Right lobe of liver (tissue), 6 donors: Measurements from ENCODE around the gene MOSPD2. TPM values are rescaled to one million over a fixed set of nuclear protein-coding genes. Genes with fewer than 3 reads are reported as not detected.

Experiments used
- ATAC-seq, 4 donors: fragments of 200-7000 bp; cut with Tn5 transposase; one replicate each; pipeline ENCODE4 v1.9.1; 2020; ENCODE audit warnings: mild to moderate bottlenecking in 4 of 4, moderate library complexity in 4 of 4
- DNase-seq, 3 donors: peaks; one replicate each; pipeline ENCODE4 v3.0.0-alpha.2; 2020
- H3K27ac ChIP-seq, 3 donors: fragments of 200-600 bp; one replicate each; pipeline ENCODE4 v1.8.0; 2022
- H3K27me3 ChIP-seq, 2 donors: fragments of 200-600 bp; one replicate each; pipeline ENCODE4 v1.8.0; 2022
- H3K36me3 ChIP-seq, 4 donors: fragments of 200-600 bp; sonication (generic) in 1 of 4; one replicate each; pipeline versions ENCODE4 v1.5.1 to v1.8.0; 2017 to 2022; ENCODE audit warnings: control low read depth in 1 of 4
- H3K4me1 ChIP-seq, 4 donors: fragments of 200-600 bp; sonication (generic) in 1 of 4; one replicate each; pipeline versions ENCODE4 v1.5.1 to v1.8.0; 2017 to 2022; ENCODE audit warnings: control low read depth in 1 of 4
- H3K4me3 ChIP-seq, 3 donors: fragments of 200-600 bp; one replicate each; pipeline ENCODE4 v1.8.0; 2022
- H3K9me3 ChIP-seq, 4 donors: fragments of 200-600 bp; sonication (generic) in 1 of 4; one replicate each; pipeline versions ENCODE4 v1.5.1 to v1.8.0; 2017 to 2022; ENCODE audit warnings: control low read depth in 1 of 4
- CTCF ChIP-seq, 4 donors: fragments of 200-600 bp in 3 of 4; fragments of 450-650 bp in 1 of 4; IDR thresholded peaks; one replicate each; pipeline versions ENCODE4 v1.5.1 to v1.8.0; 2016 to 2022; ENCODE audit warnings: antibody characterized with exemption in 4 of 4, mild to moderate bottlenecking in 2 of 4
- POLR2A ChIP-seq: fragments of 450-650 bp; IDR thresholded peaks from one replicate; pipeline ENCODE4 v1.6.1; 2017; ENCODE audit warnings: antibody characterized with exemption, mild to moderate bottlenecking
- WGBS: methylation state at CpG from one replicate; pipeline ENCODE4 v1.1.6; 2018; ENCODE audit warnings: low coverage, low lambda C conversion rate; ENCODE audit not compliant: insufficient coverage; ENCODE audit errors: missing lambda C conversion rate; 5-methylcytosine and 5-hydroxymethylcytosine counted together
- intact Hi-C, 2 donors: fragments of 100-400 bp; cut with DNase I; formaldehyde crosslinking; loops; one replicate each; pipeline versions ENCODE4 v1.11.2 to v1.14.1; 2022
- total RNA-seq, 6 experiments: library from RNA; depleted of rRNA in 2 of 6; stranded (reverse); fragments of >200 nt in 2 of 6; fragmentation: NEBNext Ultra II Directional in 3 of 6; extraction: Animal tissue kit (Norgen Biotek cat#: 25700) in 3 of 6; gene quantifications; one replicate each; pipeline versions ENCODE4 v1.1.0 to v1.2.4, GENCODE V29; 2016 to 2023
- donor health status: DM: no; HTN: yes; CAD: no.
- donor health status: DM: no; HTN: no; CAD: no.
- donor health status: DM: no; HTN: no; CAD: no.
- donor health status: DM: no; HTN: yes; CAD: no.
- donor health status: DM: no; HTN: yes; CAD: no.

The MOSPD2 gene
- total RNA-seq, 6 experiments from 2014 or later, result 3.8 to 14.8 (median 8.7) TPM

GRCh38 chrX:14832151-14832550 is 41.1 kb upstream of the MOSPD2 start:
- H3K9me3 ChIP-seq, result no peaks in the 10 kb centered on the region
- 36% methylated on average over 2 of the region's 2 CpGs for WGBS
- DNase-seq, result no peak
- intact Hi-C loops, result no loop called here
- H3K27me3 ChIP-seq, result no peaks in the 10 kb centered on the region
- no peaks in the 10 kb centered on the region for H3K36me3 ChIP-seq
- ATAC-seq, result no peak
- H3K4me3 ChIP-seq, result no peak overlapping the region
- no peak overlapping the region for H3K27ac ChIP-seq
- no peaks in the 10 kb centered on the region for H3K4me1 ChIP-seq
- TF ChIP-seq CTCF (IDR thresholded peaks at IDR 0.05), result no peak
- TF ChIP-seq POLR2A, result no peak

GRCh38 chrX:14832586-14832985 is 40.6 kb upstream of the MOSPD2 start:
- Histone ChIP-seq H3K4me1 (no peaks in the 10 kb centered on the region), H3K27me3 (no peaks in the 10 kb centered on the region), H3K27ac (no peak overlapping the region), H3K9me3 (no peaks in the 10 kb centered on the region), H3K36me3 (no peaks in the 10 kb centered on the region), H3K4me3 (no peak overlapping the region)
- no peak for TF ChIP-seq CTCF (IDR thresholded peaks at IDR 0.05)
- intact Hi-C loops, result no loop called here
- DNase-seq (no peak), ATAC-seq (no peak)

DNA sequence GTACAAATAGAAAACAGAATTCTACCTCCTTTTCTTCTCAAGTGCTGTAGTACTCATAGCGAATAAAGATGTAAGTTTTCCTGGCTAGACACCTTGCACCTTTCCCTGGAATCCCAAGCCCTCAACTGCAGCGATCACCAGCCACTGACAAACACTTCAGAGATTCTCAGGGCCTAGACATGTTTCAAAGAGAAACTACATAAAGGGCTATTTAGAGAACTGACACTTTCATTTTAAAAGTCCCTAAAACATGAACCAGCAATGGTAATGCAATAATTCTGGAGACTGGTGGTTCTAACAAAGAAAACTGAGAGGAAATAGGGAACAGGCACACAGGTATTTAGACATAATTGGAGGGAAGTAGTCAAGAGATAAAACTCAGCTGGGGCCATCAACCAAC is 36.1 kb upstream of the MOSPD2 start:
- TF ChIP-seq POLR2A, result no peak
- no peak for DNase-seq
- Histone ChIP-seq H3K27me3 (no peaks in the 10 kb centered on the region), H3K4me3 (no peak overlapping the region), H3K9me3 (no peaks in the 10 kb centered on the region), H3K4me1 (no peaks in the 10 kb centered on the region), H3K27ac (no peak overlapping the region), H3K36me3 (no peaks in the 10 kb centered on the region)
- 71% methylated on average over 2 of the region's 2 CpGs for WGBS
- no peak for ATAC-seq
- intact Hi-C loops, result no loop called here

DNA sequence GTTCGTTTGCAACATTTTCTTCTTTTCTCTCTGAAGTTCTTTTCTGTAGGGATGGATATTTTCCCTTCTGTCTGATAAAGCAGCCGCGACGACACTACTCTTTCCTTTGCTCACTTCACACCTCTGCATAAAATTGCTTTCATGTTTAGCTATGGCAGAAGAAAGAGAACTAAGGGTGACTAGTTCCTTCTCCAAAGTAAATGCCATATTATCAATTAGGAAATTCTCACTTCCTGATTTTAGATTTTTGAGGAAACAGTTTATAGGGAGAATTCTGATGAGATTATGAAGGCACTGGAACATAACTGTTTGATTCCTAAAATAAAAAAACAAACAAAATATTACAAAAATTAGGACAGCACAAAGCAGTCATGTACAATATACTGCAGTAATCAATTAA is 29.6 kb upstream of the MOSPD2 start:
- DNase-seq (no peak), ATAC-seq (no peak)
- TF ChIP-seq CTCF (IDR thresholded peaks at IDR 0.05), result no peak
- TF ChIP-seq POLR2A, result no peak
- Histone ChIP-seq H3K27ac (no peak overlapping the region), H3K9me3 (peaks cover 0 to 6% (median 0%) of the 10 kb centered on the region in 4 donors), H3K4me3 (no peak overlapping the region), H3K27me3 (no peaks in the 10 kb centered on the region), H3K4me1 (no peaks in the 10 kb centered on the region), H3K36me3 (no peaks in the 10 kb centered on the region)
- intact Hi-C loops, result no loop called here
- WGBS, result 61% methylated on average over 4 of the region's 4 CpGs

DNA sequence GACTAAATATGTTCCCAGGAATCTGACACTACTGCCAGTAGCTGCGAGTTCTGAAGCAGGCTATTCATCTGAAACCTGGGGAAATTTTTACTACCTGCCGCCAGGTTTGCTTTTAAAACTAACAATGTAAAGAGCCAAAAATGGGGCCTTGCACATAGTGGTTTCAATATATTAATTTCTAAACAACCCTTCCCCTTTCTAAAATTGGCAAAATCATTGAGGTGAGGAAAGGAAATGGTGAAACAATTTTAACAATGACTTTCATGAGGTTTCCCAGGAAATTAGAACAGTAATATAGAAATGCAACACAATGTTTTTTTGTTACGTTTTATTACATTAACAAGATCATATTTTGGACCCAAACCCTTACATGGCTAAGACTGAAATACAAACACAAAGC is 21.7 kb upstream of the MOSPD2 start:
- Histone ChIP-seq H3K9me3 (peaks cover 0 to under 1% (median 0%) of the 10 kb centered on the region in 4 donors), H3K4me3 (no peak overlapping the region), H3K27me3 (no peaks in the 10 kb centered on the region), H3K36me3 (no peaks in the 10 kb centered on the region), H3K27ac (no peak overlapping the region), H3K4me1 (no peaks in the 10 kb centered on the region)
- TF ChIP-seq CTCF (IDR thresholded peaks at IDR 0.05), result no peak
- TF ChIP-seq POLR2A, result no peak
- ATAC-seq, result no peak
- intact Hi-C loops, result no loop called here
- no peak for DNase-seq
- WGBS, result 28% methylated on average over 2 of the region's 3 CpGs
